ENCODE results near the gene RIPOR1. TPM values are rescaled to one million over a fixed set of nuclear protein-coding genes. Genes with fewer than 3 reads are reported as not detected.
A peak's percentile ranks its signal among the peaks of the same experiment; 100 is the strongest.

Gene RIPOR1
- polyA plus RNA-seq, 1 of the 3 experiments (the other 2 are of a cell fraction): 24.7 TPM

DNA sequence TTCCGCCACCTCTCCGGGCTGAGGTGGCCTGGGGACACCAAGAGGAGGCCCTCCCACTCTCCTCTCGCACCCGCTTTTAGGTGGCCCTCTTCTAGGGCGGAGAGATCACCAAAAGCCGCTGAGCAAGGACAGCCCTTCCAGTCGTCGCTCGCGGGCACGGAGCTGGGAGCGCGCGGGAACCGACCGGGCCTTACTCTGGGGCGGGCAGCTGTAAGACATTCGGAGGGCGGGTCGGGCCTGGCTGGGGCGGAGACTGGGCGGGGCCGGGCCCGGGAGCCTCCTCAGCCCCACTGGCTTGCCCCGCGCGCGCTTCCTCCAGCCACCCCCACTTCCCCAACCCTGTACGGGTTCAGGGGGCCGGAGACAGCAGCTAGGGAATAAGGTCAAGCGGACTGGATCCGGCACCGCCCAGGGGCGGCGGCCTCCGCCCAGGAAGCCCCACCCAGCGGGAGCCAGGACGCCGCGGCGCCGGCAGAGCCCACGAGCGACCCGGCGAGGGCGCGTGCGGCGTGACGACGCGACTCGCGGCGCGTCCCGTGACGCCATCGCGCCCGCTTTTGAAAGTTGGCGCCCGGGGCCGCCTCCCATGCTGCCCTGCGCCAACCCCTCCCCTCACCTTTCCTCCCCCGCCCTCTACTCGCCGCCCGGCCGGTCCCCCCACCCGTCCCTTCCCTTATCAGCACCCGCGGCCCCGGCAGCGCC lies 33.3 kb downstream of the RIPOR1 start (continued):
- TF ChIP-seq TAF1 (IDR thresholded peaks at IDR 0.05; ENCODE audit: borderline replicate concordance, low read depth, low read length) (0 out of 2 replicates have a peak, but pooled peaks have one; percentile 31), EP300 (IDR thresholded peaks at IDR 0.05; ENCODE audit: borderline replicate concordance in 1 of 2, low read depth in 1 of 2, low read length in 1 of 2) (peak in 1 of 2 experiments; percentile 9; a peak in 1 of 4 replicates), POLR2AphosphoS5 (IDR thresholded peaks at IDR 0.05; ENCODE audit: low read depth, low read length) (peak; percentile 78; the same call in 1 of the 2 replicates), FOXM1 (IDR thresholded peaks at IDR 0.05; ENCODE audit: low read depth) (0 out of 2 replicates have a peak, but pooled peaks have one; percentile 23), GABPA (IDR thresholded peaks at IDR 0.05; ENCODE audit: low read depth) (peak; percentile 64), TEAD4 (IDR thresholded peaks at IDR 0.05; ENCODE audit: borderline replicate concordance, insufficient read depth) (no peak)
- TF ChIP-seq, protein P1, sequence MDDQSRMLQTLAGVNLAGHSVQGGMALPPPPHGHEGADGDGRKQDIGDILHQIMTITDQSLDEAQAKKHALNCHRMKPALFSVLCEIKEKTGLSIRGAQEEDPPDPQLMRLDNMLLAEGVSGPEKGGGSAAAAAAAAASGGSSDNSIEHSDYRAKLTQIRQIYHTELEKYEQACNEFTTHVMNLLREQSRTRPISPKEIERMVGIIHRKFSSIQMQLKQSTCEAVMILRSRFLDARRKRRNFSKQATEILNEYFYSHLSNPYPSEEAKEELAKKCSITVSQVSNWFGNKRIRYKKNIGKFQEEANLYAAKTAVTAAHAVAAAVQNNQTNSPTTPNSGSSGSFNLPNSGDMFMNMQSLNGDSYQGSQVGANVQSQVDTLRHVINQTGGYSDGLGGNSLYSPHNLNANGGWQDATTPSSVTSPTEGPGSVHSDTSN (IDR thresholded peaks at IDR 0.05): no peak; the same call in 1 of the 2 replicates
- TF ChIP-seq, protein P2, sequence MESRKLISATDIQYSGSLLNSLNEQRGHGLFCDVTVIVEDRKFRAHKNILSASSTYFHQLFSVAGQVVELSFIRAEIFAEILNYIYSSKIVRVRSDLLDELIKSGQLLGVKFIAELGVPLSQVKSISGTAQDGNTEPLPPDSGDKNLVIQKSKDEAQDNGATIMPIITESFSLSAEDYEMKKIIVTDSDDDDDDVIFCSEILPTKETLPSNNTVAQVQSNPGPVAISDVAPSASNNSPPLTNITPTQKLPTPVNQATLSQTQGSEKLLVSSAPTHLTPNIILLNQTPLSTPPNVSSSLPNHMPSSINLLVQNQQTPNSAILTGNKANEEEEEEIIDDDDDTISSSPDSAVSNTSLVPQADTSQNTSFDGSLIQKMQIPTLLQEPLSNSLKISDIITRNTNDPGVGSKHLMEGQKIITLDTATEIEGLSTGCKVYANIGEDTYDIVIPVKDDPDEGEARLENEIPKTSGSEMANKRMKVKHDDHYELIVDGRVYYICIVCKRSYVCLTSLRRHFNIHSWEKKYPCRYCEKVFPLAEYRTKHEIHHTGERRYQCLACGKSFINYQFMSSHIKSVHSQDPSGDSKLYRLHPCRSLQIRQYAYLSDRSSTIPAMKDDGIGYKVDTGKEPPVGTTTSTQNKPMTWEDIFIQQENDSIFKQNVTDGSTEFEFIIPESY (IDR thresholded peaks at IDR 0.05; ENCODE audit: borderline replicate concordance, low read depth): peak; percentile 34; the same call in 1 of the 2 replicates

DNA sequence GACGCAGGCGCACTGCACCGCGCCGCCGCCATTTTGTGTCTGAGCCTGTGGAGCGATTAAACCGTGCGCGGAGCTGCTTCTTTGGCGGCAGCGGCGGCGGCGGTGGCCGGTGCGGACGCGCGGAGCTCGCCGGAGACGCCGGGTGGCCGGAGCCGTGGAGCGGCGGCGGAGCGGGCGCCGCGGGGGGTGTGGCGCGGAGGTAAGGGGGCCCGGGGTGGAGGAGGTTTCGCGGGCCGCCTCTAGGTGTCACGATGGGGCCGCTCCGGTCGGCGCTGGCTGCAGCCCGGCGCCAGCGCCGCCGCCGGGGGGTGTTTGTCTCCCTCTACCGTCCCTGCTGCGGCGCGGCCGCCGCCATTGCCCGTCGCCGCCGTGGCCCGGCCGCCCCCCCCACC lies 33.9 kb downstream of the RIPOR1 start, which contains the start of gene CTCF:
Gene CTCF, plus strand, starts transcription at position 1 of the 392 bp plus-strand sequence. CDS start 48,307 bp downstream, outside the sequence.
- Histone ChIP-seq H3K4me3 (ENCODE audit: low read depth in 2 of 2, low read length in 1 of 2) (peak within 1 kb of the TSS; percentile 73 to 92), H2AFZ (ENCODE audit: low read depth) (peak within 1 kb of the TSS; percentile 91), H3K27ac (ENCODE audit: low read depth in 2 of 2, low read length in 1 of 2) (peak within 1 kb of the TSS; percentile 96), H3K9me3 (no peaks in the 10 kb centered on the region), H3F3A (replicated peaks; ENCODE audit: insufficient read depth) (peaks cover 18% of the 10 kb centered on the region), H3K9me2 (no peaks in the 10 kb centered on the region), H3K27me3 (ENCODE audit: insufficient read depth) (no peaks in the 10 kb centered on the region), H3K9ac (peak within 1 kb of the TSS; percentile 99), H4K20me1 (ENCODE audit: insufficient read depth) (peaks cover 35% of the 10 kb centered on the region), H3K79me2 (ENCODE audit: insufficient read depth) (peaks cover 58% of the 10 kb centered on the region), H3K4me1 (ENCODE audit: control insufficient read depth in 1 of 2, insufficient read depth in 2 of 2, low read depth in 1 of 2, low read length in 1 of 2) (peaks cover 0 to 13% of the 10 kb centered on the region in 2 experiments; a peak in 2 of 4 replicates), H3K36me3 (replicated peaks in 1 of 2; ENCODE audit: control insufficient read depth in 1 of 2, insufficient read depth in 2 of 2, low read length in 1 of 2) (no peaks in the 10 kb centered on the region), H3K4me2 (peak within 1 kb of the TSS; percentile 89)
- CTCF ChIA-PET: interaction anchor here (0.6 to 11.6 kb wide), 35 partner anchors 10 to 405 kb away, joined by 3 to 86 read pairs (median 5); partner anchors contain the start of genes ACD, C16orf86, CARMIL2 and E2F4
- POLR2A ChIA-PET: interaction anchor here (0.7 to 1.8 kb wide), 11 partner anchors 9 to 157 kb away, joined by 3 to 13 read pairs (median 3); partner anchors contain the start of genes ACD, ATP6V0D1, C16orf86 and ENKD1
- DNase-seq: peak; percentile 91
- TF ChIP-seq YY1 (IDR thresholded peaks at IDR 0.05; ENCODE audit: low read depth) (peak; percentile 86), RAD21 (IDR thresholded peaks at IDR 0.05; ENCODE audit: low read length) (peak; percentile 64), GATA2 (CRISPR knock-in tag; IDR thresholded peaks at IDR 0.05) (peak; percentile 41; the same call in 1 of the 2 replicates), NRF1 (IDR thresholded peaks at IDR 0.05; ENCODE audit: low read depth, low read length) (peak; percentile 84), CHD2 (IDR thresholded peaks at IDR 0.05; ENCODE audit: low read length, partially characterized antibody) (no peak), SMC3 (IDR thresholded peaks at IDR 0.05; ENCODE audit: low read depth, low read length) (peak; percentile 46), EZH2phosphoT487 (IDR thresholded peaks at IDR 0.05; ENCODE audit: borderline replicate concordance, low read depth) (no peak)
- TF ChIP-seq, protein P3, sequence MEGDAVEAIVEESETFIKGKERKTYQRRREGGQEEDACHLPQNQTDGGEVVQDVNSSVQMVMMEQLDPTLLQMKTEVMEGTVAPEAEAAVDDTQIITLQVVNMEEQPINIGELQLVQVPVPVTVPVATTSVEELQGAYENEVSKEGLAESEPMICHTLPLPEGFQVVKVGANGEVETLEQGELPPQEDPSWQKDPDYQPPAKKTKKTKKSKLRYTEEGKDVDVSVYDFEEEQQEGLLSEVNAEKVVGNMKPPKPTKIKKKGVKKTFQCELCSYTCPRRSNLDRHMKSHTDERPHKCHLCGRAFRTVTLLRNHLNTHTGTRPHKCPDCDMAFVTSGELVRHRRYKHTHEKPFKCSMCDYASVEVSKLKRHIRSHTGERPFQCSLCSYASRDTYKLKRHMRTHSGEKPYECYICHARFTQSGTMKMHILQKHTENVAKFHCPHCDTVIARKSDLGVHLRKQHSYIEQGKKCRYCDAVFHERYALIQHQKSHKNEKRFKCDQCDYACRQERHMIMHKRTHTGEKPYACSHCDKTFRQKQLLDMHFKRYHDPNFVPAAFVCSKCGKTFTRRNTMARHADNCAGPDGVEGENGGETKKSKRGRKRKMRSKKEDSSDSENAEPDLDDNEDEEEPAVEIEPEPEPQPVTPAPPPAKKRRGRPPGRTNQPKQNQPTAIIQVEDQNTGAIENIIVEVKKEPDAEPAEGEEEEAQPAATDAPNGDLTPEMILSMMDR (IDR thresholded peaks at IDR 0.05): peak; percentile 45
- WGBS (ENCODE audit: low lambda C conversion rate): no CpG with 5 or more reads among the region's 62 CpGs

All from SK-N-SH (cell line).